Gastrocnemius medialis (tissue), 4 donors: ENCODE results near the gene ZBED4. TPM values are rescaled to one million over a fixed set of nuclear protein-coding genes. Genes with fewer than 3 reads are reported as not detected.

Source experiments
- ATAC-seq, 2 donors: fragments of 150-250 bp; one replicate each; pipeline ENCODE4 v1.9.1; 2016
- DNase-seq, 2 donors: peaks; one replicate each; pipeline ENCODE4 v3.0.0-alpha.2; 2019
- H3K27ac ChIP-seq, 4 donors: fragments of 200-600 bp; sonication (generic); 1 replicate in 1 of 4; 2 replicates in 3 of 4; pipeline ENCODE4 v1.5.1; 2016 to 2018; ENCODE audit warnings: mild to moderate bottlenecking in 2 of 4, moderate library complexity in 1 of 4
- H3K27me3 ChIP-seq, 3 donors: fragments of 200-600 bp; sonication (generic) in 2 of 3; 1 replicate in 1 of 3; 2 replicates in 2 of 3; pipeline versions ENCODE4 v1.5.1 to v1.6.0; 2016 to 2019; ENCODE audit warnings: mild to moderate bottlenecking in 1 of 3, moderate library complexity in 1 of 3
- H3K36me3 ChIP-seq, 2 donors: fragments of 200-600 bp; sonication (generic) in 1 of 2; one replicate each; pipeline ENCODE4 v1.5.1; 2017 to 2018
- H3K4me1 ChIP-seq, 2 donors: fragments of 200-600 bp; sonication (generic) in 1 of 2; one replicate each; pipeline ENCODE4 v1.5.1; 2016 to 2017; ENCODE audit warnings: mild to moderate bottlenecking in 2 of 2
- H3K4me3 ChIP-seq, 4 donors: fragments of 200-600 bp; sonication (generic) in 3 of 4; 1 replicate in 1 of 4; 2 replicates in 3 of 4; pipeline ENCODE4 v1.5.1; 2016 to 2019; ENCODE audit warnings: mild to moderate bottlenecking in 2 of 4
- H3K9me3 ChIP-seq, 3 donors: fragments of 200-600 bp; sonication (generic) in 2 of 3; 1 replicate in 1 of 3; 2 replicates in 2 of 3; pipeline ENCODE4 v1.5.1; 2016 to 2019
- POLR2A ChIP-seq, 2 donors: fragments of 450-650 bp; IDR thresholded peaks; one replicate each; pipeline ENCODE4 v1.6.1; 2017; ENCODE audit warnings: antibody characterized with exemption in 2 of 2, mild to moderate bottlenecking in 2 of 2, moderate library complexity in 2 of 2
- in situ Hi-C, 4 donors: fragments of 200-750 bp; cut with MboI; loops; one replicate each; pipeline versions ENCODE4 v1.15.0 to v1.8.0; 2017; ENCODE audit warnings: low sequenced_read_pairs in 4 of 4
- intact Hi-C: fragments of 100-400 bp; cut with DNase I; formaldehyde crosslinking; loops from one replicate; pipeline ENCODE4 v1.15.1; 2023; ENCODE audit warnings: low total_unique reads
- total RNA-seq, 4 donors: library from RNA; depleted of rRNA; stranded (reverse); fragments of >200 nt; gene quantifications; one replicate each; pipeline versions ENCODE4 v1.1.0 to v1.2.3, GENCODE V29; 2016
- TF ChIP-seq, protein P1 (sequence below), 5 experiments: fragments of 450-650 bp in 3 of 5; fragments of 200-600 bp in 2 of 5; sonication (generic) in 2 of 5; IDR thresholded peaks in 4 of 5; conservative IDR thresholded peaks in 1 of 5; 1 replicate in 4 of 5; 2 replicates in 1 of 5; pipeline ENCODE4 v1.5.1; 2016 to 2019; ENCODE audit warnings: antibody characterized with exemption in 5 of 5, mild to moderate bottlenecking in 3 of 5, moderate library complexity in 3 of 5

The ZBED4 gene
- total RNA-seq, 4 donors from 2014 or later = 6.7 to 8.4 (median 7.5) TPM

DNA sequence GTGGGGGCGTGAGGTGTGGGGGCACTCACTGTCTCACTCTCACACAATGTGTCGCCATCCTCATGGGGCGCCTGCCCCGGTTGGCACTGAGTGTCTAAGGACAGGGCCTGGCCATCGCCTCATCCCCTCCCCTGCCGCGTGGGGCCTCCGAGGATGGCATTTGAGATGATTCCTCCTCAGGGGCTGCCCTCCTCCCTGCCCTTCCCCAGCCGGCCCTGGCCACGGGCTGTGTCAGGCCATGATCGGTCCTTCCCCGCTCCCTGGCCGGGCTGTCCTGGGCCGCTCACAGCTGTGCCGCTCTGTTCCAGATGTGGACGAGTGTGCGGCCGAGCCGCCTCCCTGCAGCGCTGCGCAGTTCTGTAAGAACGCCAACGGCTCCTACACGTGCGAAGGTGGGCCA lies 69.3 kb downstream of the ZBED4 start:
- H3K4me3 ChIP-seq = no peak overlapping the region
- peaks cover 0 to 32% of the 10 kb centered on the region in 2 donors for H3K36me3 ChIP-seq
- H3K27me3 ChIP-seq = no peaks in the 10 kb centered on the region
- H3K27ac ChIP-seq = no peak overlapping the region
- intact Hi-C loops = no loop called here
- peaks cover 7 to 9% of the 10 kb centered on the region in 2 donors for H3K4me1 ChIP-seq
- no peak for ATAC-seq
- no peak for DNase-seq
- H3K9me3 ChIP-seq = no peaks in the 10 kb centered on the region
- in situ Hi-C loops = no loop called here
- TF ChIP-seq, protein P1, sequence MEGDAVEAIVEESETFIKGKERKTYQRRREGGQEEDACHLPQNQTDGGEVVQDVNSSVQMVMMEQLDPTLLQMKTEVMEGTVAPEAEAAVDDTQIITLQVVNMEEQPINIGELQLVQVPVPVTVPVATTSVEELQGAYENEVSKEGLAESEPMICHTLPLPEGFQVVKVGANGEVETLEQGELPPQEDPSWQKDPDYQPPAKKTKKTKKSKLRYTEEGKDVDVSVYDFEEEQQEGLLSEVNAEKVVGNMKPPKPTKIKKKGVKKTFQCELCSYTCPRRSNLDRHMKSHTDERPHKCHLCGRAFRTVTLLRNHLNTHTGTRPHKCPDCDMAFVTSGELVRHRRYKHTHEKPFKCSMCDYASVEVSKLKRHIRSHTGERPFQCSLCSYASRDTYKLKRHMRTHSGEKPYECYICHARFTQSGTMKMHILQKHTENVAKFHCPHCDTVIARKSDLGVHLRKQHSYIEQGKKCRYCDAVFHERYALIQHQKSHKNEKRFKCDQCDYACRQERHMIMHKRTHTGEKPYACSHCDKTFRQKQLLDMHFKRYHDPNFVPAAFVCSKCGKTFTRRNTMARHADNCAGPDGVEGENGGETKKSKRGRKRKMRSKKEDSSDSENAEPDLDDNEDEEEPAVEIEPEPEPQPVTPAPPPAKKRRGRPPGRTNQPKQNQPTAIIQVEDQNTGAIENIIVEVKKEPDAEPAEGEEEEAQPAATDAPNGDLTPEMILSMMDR (IDR thresholded peaks at IDR 0.05 in 4 of 5, conservative IDR thresholded peaks at IDR 0.05 in 1 of 5) = no peak
- TF ChIP-seq POLR2A (IDR thresholded peaks at IDR 0.05) = no peak

DNA sequence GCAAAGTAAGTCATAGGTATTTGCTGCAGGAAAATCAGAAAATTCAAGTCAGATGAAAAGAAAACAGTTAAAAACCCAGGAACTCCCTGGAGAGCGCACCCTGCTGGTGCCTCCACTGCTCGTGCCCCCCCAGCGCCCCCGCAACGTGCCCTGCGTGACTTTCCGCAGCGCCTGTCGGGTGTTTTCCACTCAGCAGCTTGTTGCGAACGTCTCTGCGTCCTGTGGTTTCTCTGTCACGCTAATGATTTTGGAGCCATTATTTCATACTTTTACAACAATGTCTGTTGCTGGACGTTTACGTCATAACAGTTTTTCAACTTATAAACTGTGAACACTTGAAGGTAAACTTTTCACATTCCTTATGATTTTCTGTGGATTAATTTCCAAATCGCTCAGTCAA lies 69.8 kb downstream of the ZBED4 start:
- no peaks in the 10 kb centered on the region for H3K27me3 ChIP-seq
- H3K4me3 ChIP-seq = no peak overlapping the region
- H3K9me3 ChIP-seq = no peaks in the 10 kb centered on the region
- in situ Hi-C loops (no loop called here), intact Hi-C loops (no loop called here)
- ATAC-seq = no peak
- no peak for TF ChIP-seq POLR2A (IDR thresholded peaks at IDR 0.05)
- TF ChIP-seq, protein P1 (IDR thresholded peaks at IDR 0.05 in 4 of 5, conservative IDR thresholded peaks at IDR 0.05 in 1 of 5) = no peak
- DNase-seq = no peak
- H3K4me1 ChIP-seq = peaks cover 7 to 9% of the 10 kb centered on the region in 2 donors
- peaks cover 0 to 32% of the 10 kb centered on the region in 2 donors for H3K36me3 ChIP-seq
- H3K27ac ChIP-seq = no peak overlapping the region

DNA sequence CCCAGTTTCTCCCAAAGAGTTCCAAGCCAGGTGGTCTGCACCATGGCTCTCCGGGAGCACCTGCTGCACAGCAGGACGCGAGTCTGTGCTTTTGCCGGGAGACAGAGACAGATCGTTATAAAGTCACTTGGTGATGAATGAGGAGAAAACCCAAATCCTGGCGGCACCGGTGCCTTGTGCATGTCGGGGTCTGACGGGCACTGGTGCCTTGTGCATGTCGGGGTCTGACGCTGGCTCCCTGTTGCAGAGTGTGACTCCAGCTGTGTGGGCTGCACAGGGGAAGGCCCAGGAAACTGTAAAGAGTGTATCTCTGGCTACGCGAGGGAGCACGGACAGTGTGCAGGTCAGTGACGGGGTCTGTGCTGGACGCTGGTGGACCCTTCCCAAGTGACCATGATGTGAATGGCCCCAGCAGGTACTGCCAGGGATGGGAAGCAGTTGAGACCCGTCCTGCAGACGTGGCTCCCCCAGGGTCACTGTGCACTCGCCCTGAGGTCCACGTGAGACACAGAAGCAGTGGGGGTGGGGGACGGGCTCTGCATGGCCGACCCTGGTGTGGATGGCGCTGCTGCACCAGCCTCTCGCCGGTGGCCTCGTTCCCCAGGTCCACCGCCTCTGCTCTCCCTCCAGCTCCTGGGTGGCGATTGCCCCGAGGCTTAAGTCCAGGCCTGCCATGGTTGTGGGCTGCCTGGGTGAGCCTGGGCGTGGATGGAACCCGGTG lies 70.6 kb downstream of the ZBED4 start:
- intact Hi-C loops (no loop called here), in situ Hi-C loops (no loop called here)
- Histone ChIP-seq H3K9me3 (no peaks in the 10 kb centered on the region), H3K4me3 (no peak overlapping the region), H3K27me3 (peaks cover 0 to 7% (median 4%) of the 10 kb centered on the region in 3 donors), H3K36me3 (peaks cover 0 to 32% of the 10 kb centered on the region in 2 donors), H3K27ac (no peak overlapping the region), H3K4me1 (peaks cover 3% of the 10 kb centered on the region in 2 donors)
- DNase-seq (no peak), ATAC-seq (no peak)
- TF ChIP-seq POLR2A (IDR thresholded peaks at IDR 0.05) = no peak
- TF ChIP-seq, protein P1 (IDR thresholded peaks at IDR 0.05 in 4 of 5, conservative IDR thresholded peaks at IDR 0.05 in 1 of 5) = no peak

DNA sequence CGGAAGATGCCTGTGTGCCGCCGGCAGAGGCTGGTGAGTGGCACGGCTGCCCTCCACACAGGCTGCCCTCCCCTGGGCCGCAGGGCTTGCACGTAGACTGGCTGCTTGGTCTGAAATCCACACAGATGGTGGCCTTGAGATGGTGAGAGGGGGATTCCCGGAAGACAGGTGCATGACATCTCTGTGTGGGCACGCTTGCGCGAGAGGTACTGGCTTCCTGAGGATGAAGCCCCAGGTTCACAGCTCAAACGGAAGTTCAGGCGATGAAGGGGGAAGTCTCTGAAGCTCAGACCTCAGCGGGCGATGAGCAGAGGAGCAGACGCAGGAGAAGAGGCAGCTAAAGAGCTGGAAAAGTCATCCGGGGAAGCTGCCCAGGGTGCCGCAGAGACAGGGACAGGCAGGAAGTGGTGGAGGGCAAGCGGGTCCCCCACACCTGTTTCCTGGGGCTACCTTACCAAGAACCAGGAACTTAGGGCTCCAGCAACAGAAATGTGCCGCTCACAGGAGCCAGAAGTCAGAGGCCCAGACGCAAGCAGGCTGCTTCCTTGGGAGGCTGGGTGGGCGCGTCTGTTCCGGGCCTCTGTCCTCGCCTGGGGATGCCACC lies 72.0 kb downstream of the ZBED4 start:
- no peaks in the 10 kb centered on the region for H3K9me3 ChIP-seq
- intact Hi-C loops = no loop called here
- DNase-seq (no peak), ATAC-seq (no peak)
- TF ChIP-seq, protein P1 (IDR thresholded peaks at IDR 0.05 in 4 of 5, conservative IDR thresholded peaks at IDR 0.05 in 1 of 5) = no peak
- no peak for TF ChIP-seq POLR2A (IDR thresholded peaks at IDR 0.05)
- peaks cover 0 to 7% (median 4%) of the 10 kb centered on the region in 3 donors for H3K27me3 ChIP-seq
- peaks cover 0 to 23% of the 10 kb centered on the region in 2 donors for H3K36me3 ChIP-seq
- in situ Hi-C loops = no loop called here
- H3K4me1 ChIP-seq = peaks cover 8 to 10% of the 10 kb centered on the region in 2 donors
- no peak overlapping the region for H3K27ac ChIP-seq
- H3K4me3 ChIP-seq = no peak overlapping the region
